A549 (cell line): ENCODE results near the gene SH3BGRL2. TPM values are rescaled to one million over a fixed set of nuclear protein-coding genes. Genes with fewer than 3 reads are reported as not detected.
A peak's percentile ranks its signal among the peaks of the same experiment; 100 is the strongest.

Source experiments
- ATAC-seq, 2 experiments: fragments of 200-7000 bp in 1 of 2; fragments of >200 bp in 1 of 2; cut with Nextera tagmentation in 1 of 2; cut with Tn5 transposase in 1 of 2; 3 replicates each; pipeline versions ENCODE4 v1.8.0 to v1.9.1; 2018 to 2020; ENCODE audit warnings: mild to moderate bottlenecking in 1 of 2, moderate library complexity in 1 of 2
- CTCF ChIA-PET: fragments of 300-600 bp; sonication (Branson Sonifier 250); formaldehyde crosslinking; extraction: SDS; loops from one replicate; lab custom pipeline; 2021; ENCODE audit warnings: antibody characterized with exemption, inconsistent platforms; lab: Yijun Ruan, JAX
- POLR2A ChIA-PET: fragments of 350-600 bp; formaldehyde crosslinking; extraction: SDS; loops from one replicate; lab custom pipeline; 2021; ENCODE audit warnings: antibody characterized with exemption, inconsistent platforms; lab: Yijun Ruan, JAX
- DNase-seq, 2 experiments: peaks; one replicate each; pipeline versions ENCODE4 v3.0.0 to v3.0.0-alpha.2; 2011 to 2016; ENCODE audit warnings: low read depth in 1 of 2, low spot score in 1 of 2
- FAIRE-seq: peaks from 2 replicates; lab custom pipeline; 2011; peaks lifted over from hg19 to GRCh38; lab: Jason Lieb, UNC
- H3K27ac ChIP-seq, 2 experiments: fragments of >200 bp; sonication (Bioruptor Twin); formaldehyde crosslinking; 3 replicates each; pipeline ENCODE4 v1.5.1; 2016 to 2017
- H3K4me1 ChIP-seq: fragments of >200 bp; sonication (Bioruptor Twin); formaldehyde crosslinking; 3 replicates; pipeline ENCODE4 v1.6.1; 2016
- H3K4me2 ChIP-seq: fragments of >200 bp; sonication (Bioruptor Twin); formaldehyde crosslinking; 3 replicates; pipeline ENCODE4 v1.6.1; 2016
- H3K4me3 ChIP-seq: fragments of >200 bp; sonication (Bioruptor Twin); formaldehyde crosslinking; 3 replicates; pipeline ENCODE4 v1.5.1; 2016
- H3K9me3 ChIP-seq: fragments of >200 bp; sonication (Bioruptor Twin); formaldehyde crosslinking; 3 replicates; pipeline ENCODE4 v1.6.1; 2016
- BHLHE40 ChIP-seq: IDR thresholded peaks from 2 replicates; pipeline ENCODE4 v1.6.1; 2012; ENCODE audit warnings: low read depth, low read length, inconsistent platforms
- EHF ChIP-seq: fragments of 250-450 bp; sonication (Bioruptor Pico); IDR thresholded peaks from 2 replicates; pipeline ENCODE4 v1.5.0; 2020; ENCODE audit warnings: mild to moderate bottlenecking
- ELK1 ChIP-seq: fragments of 150-350 bp; IDR thresholded peaks from 2 replicates; pipeline ENCODE4 v1.6.1; 2014; ENCODE audit warnings: low read depth, mild to moderate bottlenecking, low read length
- EP300 ChIP-seq, 2 experiments: fragments of >200 bp; sonication (Bioruptor Twin); formaldehyde crosslinking; IDR thresholded peaks; 2 replicates in 1 of 2; 3 replicates in 1 of 2; pipeline ENCODE4 v1.6.1; 2016 to 2017
- ESRRA ChIP-seq: fragments of 150-350 bp; IDR thresholded peaks from 2 replicates; pipeline ENCODE4 v1.6.1; 2014; ENCODE audit warnings: mild to moderate bottlenecking, low read length, borderline replicate concordance
- FOSB ChIP-seq: fragments of 250-450 bp; sonication (Bioruptor Pico); IDR thresholded peaks from 2 replicates; pipeline ENCODE4 v1.5.0; 2020; ENCODE audit warnings: mild to moderate bottlenecking, moderate library complexity
- HDAC2 ChIP-seq: fragments of 200-600 bp; sonication (generic); IDR thresholded peaks from 2 replicates; pipeline ENCODE4 v1.6.1; 2016
- HEYL ChIP-seq: fragments of 250-450 bp; sonication (Bioruptor Pico); IDR thresholded peaks from 2 replicates; pipeline ENCODE4 v1.8.0; 2021; ENCODE audit warnings: mild to moderate bottlenecking, moderate library complexity
- HOXA7 ChIP-seq: fragments of 250-450 bp; sonication (Bioruptor Pico); IDR thresholded peaks from 2 replicates; pipeline ENCODE4 v1.5.0; 2020; ENCODE audit warnings: mild to moderate bottlenecking, moderate library complexity
- HOXB5 ChIP-seq: fragments of 250-450 bp; sonication (Bioruptor Pico); IDR thresholded peaks from 2 replicates; pipeline ENCODE4 v1.5.0; 2020; ENCODE audit warnings: mild to moderate bottlenecking, moderate library complexity
- JUN ChIP-seq, 2 experiments: fragments of >200 bp; sonication (Bioruptor Twin); formaldehyde crosslinking; IDR thresholded peaks; 2 replicates in 1 of 2; 3 replicates in 1 of 2; pipeline ENCODE4 v1.6.1; 2016 to 2017
- MAX ChIP-seq: IDR thresholded peaks from 2 replicates; pipeline ENCODE4 v1.6.1; 2012
- MAZ ChIP-seq: fragments of 150-350 bp; IDR thresholded peaks from 2 replicates; pipeline ENCODE4 v1.6.1; 2014; ENCODE audit warnings: antibody characterized with exemption, low read depth, low read length, borderline replicate concordance
- PBX3 ChIP-seq: IDR thresholded peaks from 2 replicates; pipeline ENCODE4 v1.6.1; 2012
- RARB ChIP-seq: fragments of 250-450 bp; sonication (Bioruptor Pico); IDR thresholded peaks from 2 replicates; pipeline ENCODE4 v1.8.0; 2021; ENCODE audit warnings: mild to moderate bottlenecking, moderate library complexity
- RCOR1 ChIP-seq: fragments of 150-350 bp; IDR thresholded peaks from 2 replicates; pipeline ENCODE4 v1.6.1; 2014; ENCODE audit warnings: antibody characterized with exemption, low read length, low read depth
- REST ChIP-seq: fragments of 200-600 bp; sonication (generic); IDR thresholded peaks from 2 replicates; pipeline ENCODE4 v1.6.1; 2016; ENCODE audit warnings: antibody characterized with exemption, mild to moderate bottlenecking, moderate library complexity
- RNF2 ChIP-seq: fragments of 200-600 bp; sonication (generic); IDR thresholded peaks from 2 replicates; pipeline ENCODE4 v1.6.1; 2016; ENCODE audit warnings: low read depth, mild to moderate bottlenecking, antibody characterized with exemption, moderate library complexity, borderline replicate concordance
- SREBF2 ChIP-seq: fragments of 450-650 bp; IDR thresholded peaks from 2 replicates; pipeline ENCODE4 v1.6.1; 2014; ENCODE audit warnings: mild to moderate bottlenecking, moderate library complexity
- TFCP2L1 ChIP-seq: fragments of 250-450 bp; sonication (Bioruptor Pico); IDR thresholded peaks from 2 replicates; pipeline ENCODE4 v1.5.0; 2021; ENCODE audit warnings: mild to moderate bottlenecking
- ZC3H11A ChIP-seq: fragments of 450-650 bp; IDR thresholded peaks from 2 replicates; pipeline ENCODE4 v1.6.1; 2014; ENCODE audit warnings: antibody characterized with exemption, mild to moderate bottlenecking
- ZFP36 ChIP-seq: fragments of 450-650 bp; IDR thresholded peaks from 2 replicates; pipeline ENCODE4 v1.6.1; 2014; ENCODE audit warnings: borderline replicate concordance; ENCODE audit not compliant: partially characterized antibody
- WGBS: methylation state at CpG from one replicate; pipeline ENCODE4 v1.1.6; 2017; ENCODE audit errors: missing lambda C conversion rate; 5-methylcytosine and 5-hydroxymethylcytosine counted together
- polyA plus RNA-seq, 4 experiments: library from polyadenylated mRNA; depleted of rRNA in 3 of 4; stranded (reverse); fragments of >200 nt; fragmentation: RNase III in 1 of 4; extraction: RNeasy Plus Mini Kit Qiagen cat#74134 plus additional on column Dnase treatment in 1 of 4; gene quantifications; 2 replicates in 3 of 4; 3 replicates in 1 of 4; pipeline ENCODE4 v1.2.3, GENCODE V29; 2011 to 2017
- TF ChIP-seq, protein P1 (sequence below): IDR thresholded peaks from 2 replicates; pipeline ENCODE4 v1.6.1; 2012; ENCODE audit warnings: low read depth, borderline replicate concordance
- TF ChIP-seq, protein P2 (sequence below): fragments of >200 bp; sonication (Bioruptor Twin); formaldehyde crosslinking; IDR thresholded peaks from 3 replicates; pipeline ENCODE4 v1.5.1; 2016

Gene SH3BGRL2
- polyA plus RNA-seq, 2 of the 4 experiments (the other 2 are of a cell fraction) = 0.48 to 1.9 TPM

DNA sequence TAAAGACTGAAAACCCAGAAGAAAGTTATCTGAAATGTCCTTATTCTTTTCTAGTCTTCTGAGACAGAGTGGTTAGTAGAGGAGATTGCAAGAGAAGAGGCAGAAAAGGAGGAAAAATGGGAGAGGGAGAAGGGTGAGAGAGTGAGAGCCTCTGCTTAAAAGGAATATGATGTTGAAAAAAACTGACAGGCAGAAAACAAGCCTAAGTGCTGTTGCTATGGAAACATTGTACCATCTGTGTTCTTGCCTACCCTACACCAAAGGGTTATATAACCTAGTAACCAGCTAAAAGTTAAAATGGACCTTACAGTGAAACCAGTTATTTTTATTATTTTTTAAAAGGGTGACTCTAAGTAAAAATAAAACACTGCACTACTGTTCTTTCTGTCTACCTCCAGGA, 28.3 kb upstream of the SH3BGRL2 start (continued):
- no peak for TF ChIP-seq REST
- TF ChIP-seq BHLHE40 = no peak
- TF ChIP-seq, all 56 proteins: peak for 0

GRCh38 chr6:79604583-79605037, 26.5 kb upstream of the SH3BGRL2 start:
- Histone ChIP-seq H3K9me3 (no peaks in the 10 kb centered on the region), H3K4me1 (peaks cover 38% of the 10 kb centered on the region), H3K4me3 (no peak overlapping the region), H3K4me2 (peak overlapping the region; percentile 20; the same call in 1 of the 3 replicates), H3K27ac (no peak overlapping the region)
- 30% methylated on average over 4 of the region's 4 CpGs for WGBS
- DNase-seq (peak; percentile 2 to 65), ATAC-seq (peak; percentile 67 to 68), FAIRE-seq (no peak)
- ChIA-PET POLR2A (no interaction called here), CTCF (no interaction called here)
- TF ChIP-seq TFCP2L1 (CRISPR knock-in tag) (no peak), SREBF2 (no peak), ESRRA (no peak), HEYL (CRISPR knock-in tag) (no peak), HDAC2 (no peak), EHF (CRISPR knock-in tag) (no peak), MAX (no peak), ZFP36 (no peak), RNF2 (no peak), FOSB (CRISPR knock-in tag) (no peak), HOXA7 (no peak), PBX3 (no peak), EP300 (IDR thresholded peaks at IDR 0.05) (no peak), MAZ (no peak), HOXB5 (CRISPR knock-in tag) (no peak)
- TF ChIP-seq, protein P1, sequence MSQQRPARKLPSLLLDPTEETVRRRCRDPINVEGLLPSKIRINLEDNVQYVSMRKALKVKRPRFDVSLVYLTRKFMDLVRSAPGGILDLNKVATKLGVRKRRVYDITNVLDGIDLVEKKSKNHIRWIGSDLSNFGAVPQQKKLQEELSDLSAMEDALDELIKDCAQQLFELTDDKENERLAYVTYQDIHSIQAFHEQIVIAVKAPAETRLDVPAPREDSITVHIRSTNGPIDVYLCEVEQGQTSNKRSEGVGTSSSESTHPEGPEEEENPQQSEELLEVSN = no peak
- TF ChIP-seq, protein P2, sequence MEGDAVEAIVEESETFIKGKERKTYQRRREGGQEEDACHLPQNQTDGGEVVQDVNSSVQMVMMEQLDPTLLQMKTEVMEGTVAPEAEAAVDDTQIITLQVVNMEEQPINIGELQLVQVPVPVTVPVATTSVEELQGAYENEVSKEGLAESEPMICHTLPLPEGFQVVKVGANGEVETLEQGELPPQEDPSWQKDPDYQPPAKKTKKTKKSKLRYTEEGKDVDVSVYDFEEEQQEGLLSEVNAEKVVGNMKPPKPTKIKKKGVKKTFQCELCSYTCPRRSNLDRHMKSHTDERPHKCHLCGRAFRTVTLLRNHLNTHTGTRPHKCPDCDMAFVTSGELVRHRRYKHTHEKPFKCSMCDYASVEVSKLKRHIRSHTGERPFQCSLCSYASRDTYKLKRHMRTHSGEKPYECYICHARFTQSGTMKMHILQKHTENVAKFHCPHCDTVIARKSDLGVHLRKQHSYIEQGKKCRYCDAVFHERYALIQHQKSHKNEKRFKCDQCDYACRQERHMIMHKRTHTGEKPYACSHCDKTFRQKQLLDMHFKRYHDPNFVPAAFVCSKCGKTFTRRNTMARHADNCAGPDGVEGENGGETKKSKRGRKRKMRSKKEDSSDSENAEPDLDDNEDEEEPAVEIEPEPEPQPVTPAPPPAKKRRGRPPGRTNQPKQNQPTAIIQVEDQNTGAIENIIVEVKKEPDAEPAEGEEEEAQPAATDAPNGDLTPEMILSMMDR = no peak

GRCh38 chr6:79605061-79605460, 26.1 kb upstream of the SH3BGRL2 start:
- 83% methylated on average over 3 of the region's 3 CpGs for WGBS
- no peak for FAIRE-seq
- Histone ChIP-seq H3K4me2 (no peak overlapping the region), H3K4me1 (peaks cover 38% of the 10 kb centered on the region), H3K27ac (no peak overlapping the region), H3K9me3 (no peaks in the 10 kb centered on the region), H3K4me3 (no peak overlapping the region)
- ATAC-seq = no peak
- ChIA-PET POLR2A (no interaction called here), CTCF (no interaction called here)
- DNase-seq = no peak
- TF ChIP-seq ZC3H11A (no peak), MAX (no peak), EHF (CRISPR knock-in tag) (no peak), JUN (IDR thresholded peaks at IDR 0.05) (no peak), RCOR1 (no peak), REST (no peak), RARB (CRISPR knock-in tag) (no peak), ELK1 (no peak)
